HUES64 (cell line): ENCODE results near the gene SMYD5.

Experiments used
- H3K27ac ChIP-seq: 2 replicates; pipeline ENCODE4 v1.7.0; 2013; ENCODE audit warnings: low read depth, low read length, inconsistent platforms
- H3K27me3 ChIP-seq: 2 replicates; pipeline ENCODE4 v1.6.1; 2013; ENCODE audit warnings: mild to moderate bottlenecking, low read length; ENCODE audit not compliant: insufficient read depth
- H3K36me3 ChIP-seq: 2 replicates; pipeline ENCODE4 v1.6.1; 2013; ENCODE audit warnings: mild to moderate bottlenecking, low read length; ENCODE audit not compliant: insufficient read depth
- H3K4me1 ChIP-seq: 2 replicates; pipeline ENCODE4 v1.6.1; 2013; ENCODE audit warnings: mild to moderate bottlenecking, low read length, moderate library complexity; ENCODE audit not compliant: insufficient read depth
- H3K4me3 ChIP-seq: 2 replicates; pipeline ENCODE4 v1.5.1; 2013; ENCODE audit warnings: mild to moderate bottlenecking, low read length, moderate library complexity
- H3K9ac ChIP-seq: 2 replicates; pipeline ENCODE4 v1.6.1; 2013; ENCODE audit warnings: mild to moderate bottlenecking, low read depth, low read length
- H3K9me3 ChIP-seq: 2 replicates; pipeline ENCODE4 v1.6.1; 2013; ENCODE audit warnings: low read depth, low read length; ENCODE audit not compliant: insufficient read depth
- WGBS: fragments of 150-250, 120-280 bp; methylation state at CpG from one replicate; pipeline ENCODE4 v1.1.7; 2013; ENCODE audit warnings: missing lambda C conversion rate; 5-methylcytosine and 5-hydroxymethylcytosine counted together

SMYD5 gene

GRCh38 chr2:73255907-73256617, 42.0 kb downstream of the SMYD5 start:
- no peak overlapping the region for H3K4me3 ChIP-seq
- H3K36me3 ChIP-seq: peaks cover 37% of the 10 kb centered on the region
- H3K27ac ChIP-seq: no peak overlapping the region
- H3K9ac ChIP-seq: no peak overlapping the region
- 72% methylated on average over 5 of the region's 5 CpGs for WGBS
- no peaks in the 10 kb centered on the region for H3K9me3 ChIP-seq
- H3K4me1 ChIP-seq: peaks cover 6% of the 10 kb centered on the region; the same call in 1 of the 2 replicates
- no peaks in the 10 kb centered on the region for H3K27me3 ChIP-seq

- Histone ChIP-seq H3K9ac (no peak overlapping the region), H3K9me3 (no peaks in the 10 kb centered on the region), H3K36me3 (peaks cover 32% of the 10 kb centered on the region), H3K27ac (no peak overlapping the region), H3K4me1 (peaks cover 6% of the 10 kb centered on the region; the same call in 1 of the 2 replicates), H3K27me3 (no peaks in the 10 kb centered on the region), H3K4me3 (no peak overlapping the region)
- 86% methylated on average over 1 of the region's 1 CpG for WGBS
These were observed 42.5 kb downstream of the SMYD5 start for GRCh38 chr2:73256618-73256922.

DNA sequence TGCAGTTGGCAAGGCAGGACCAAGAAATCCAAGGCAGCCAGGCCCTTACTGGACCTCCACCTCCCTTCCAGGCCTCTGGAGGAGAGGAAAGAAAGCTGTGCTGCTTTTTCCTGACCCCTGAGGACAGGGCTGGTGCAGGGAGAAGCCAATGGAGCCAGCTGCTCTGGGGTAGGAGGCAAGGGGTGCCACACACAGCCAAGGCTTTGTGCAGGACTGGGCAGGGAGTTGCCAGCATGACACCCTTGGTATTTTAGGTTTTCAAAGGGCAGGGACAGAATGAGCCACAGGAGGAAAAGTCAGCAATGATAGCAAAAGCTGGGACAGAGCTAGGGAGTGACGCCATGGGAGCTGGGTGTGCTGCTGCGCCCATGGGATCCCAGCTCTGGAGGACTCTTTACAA, 43.0 kb downstream of the SMYD5 start:
- WGBS: 94% methylated on average over 2 of the region's 2 CpGs
- Histone ChIP-seq H3K9ac (no peak overlapping the region), H3K36me3 (peaks cover 27% of the 10 kb centered on the region), H3K4me1 (peaks cover 6% of the 10 kb centered on the region; the same call in 1 of the 2 replicates), H3K9me3 (no peaks in the 10 kb centered on the region), H3K27ac (no peak overlapping the region), H3K4me3 (no peak overlapping the region), H3K27me3 (no peaks in the 10 kb centered on the region)

GRCh38 chr2:73257425-73258125, 43.5 kb downstream of the SMYD5 start:
- Histone ChIP-seq H3K9ac (no peak overlapping the region), H3K36me3 (peaks cover 22% of the 10 kb centered on the region), H3K27me3 (no peaks in the 10 kb centered on the region), H3K9me3 (no peaks in the 10 kb centered on the region), H3K4me3 (no peak overlapping the region), H3K4me1 (peaks cover 6% of the 10 kb centered on the region; the same call in 1 of the 2 replicates), H3K27ac (no peak overlapping the region)
- 89% methylated on average over 10 of the region's 10 CpGs for WGBS

- Histone ChIP-seq H3K4me3 (no peak overlapping the region), H3K4me1 (peaks cover 6% of the 10 kb centered on the region; the same call in 1 of the 2 replicates), H3K9me3 (no peaks in the 10 kb centered on the region), H3K27me3 (no peaks in the 10 kb centered on the region), H3K36me3 (peaks cover 14% of the 10 kb centered on the region), H3K9ac (no peak overlapping the region), H3K27ac (no peak overlapping the region)
- 87% methylated on average over 7 of the region's 8 CpGs for WGBS
These were observed 44.3 kb downstream of the SMYD5 start for GRCh38 chr2:73258186-73258912.

GRCh38 chr2:73258913-73259215, 44.8 kb downstream of the SMYD5 start:
- WGBS: 96% methylated on average over 9 of the region's 9 CpGs
- H3K36me3 ChIP-seq: peaks cover 11% of the 10 kb centered on the region
- H3K27ac ChIP-seq: no peak overlapping the region

DNA sequence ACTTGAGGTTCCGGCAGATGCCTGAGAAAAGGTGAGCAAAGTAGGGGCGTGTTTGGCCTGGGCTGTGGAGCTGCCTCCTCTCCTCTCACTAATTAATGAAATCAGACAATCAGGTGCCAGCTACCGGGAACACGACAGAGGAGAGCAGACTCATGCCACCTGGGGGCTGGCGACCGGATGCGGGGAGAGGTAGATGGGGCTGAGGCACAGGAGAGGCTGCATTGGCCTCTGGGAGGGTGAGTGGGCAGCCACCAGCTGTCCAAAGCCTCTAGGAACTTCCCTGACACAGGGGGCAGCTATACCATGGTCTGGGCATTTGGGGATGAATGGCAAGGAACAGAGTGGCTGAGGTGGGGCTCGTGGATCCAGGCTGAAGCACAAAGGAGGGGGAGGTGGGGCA, 45.2 kb downstream of the SMYD5 start:
- no peaks in the 10 kb centered on the region for H3K27me3 ChIP-seq
- no peak overlapping the region for H3K9ac ChIP-seq
- H3K4me1 ChIP-seq: peaks cover 6% of the 10 kb centered on the region; the same call in 1 of the 2 replicates
- 92% methylated on average over 8 of the region's 8 CpGs for WGBS
- peaks cover 7% of the 10 kb centered on the region for H3K36me3 ChIP-seq
- H3K9me3 ChIP-seq: no peaks in the 10 kb centered on the region
- no peak overlapping the region for H3K4me3 ChIP-seq
- H3K27ac ChIP-seq: no peak overlapping the region

More at GRCh38 chr2:73258913-73259215, 44.8 kb downstream of the SMYD5 start:
- Histone ChIP-seq H3K27me3 (no peaks in the 10 kb centered on the region), H3K4me3 (no peak overlapping the region), H3K4me1 (peaks cover 6% of the 10 kb centered on the region; the same call in 1 of the 2 replicates), H3K9me3 (no peaks in the 10 kb centered on the region), H3K9ac (no peak overlapping the region)

DNA sequence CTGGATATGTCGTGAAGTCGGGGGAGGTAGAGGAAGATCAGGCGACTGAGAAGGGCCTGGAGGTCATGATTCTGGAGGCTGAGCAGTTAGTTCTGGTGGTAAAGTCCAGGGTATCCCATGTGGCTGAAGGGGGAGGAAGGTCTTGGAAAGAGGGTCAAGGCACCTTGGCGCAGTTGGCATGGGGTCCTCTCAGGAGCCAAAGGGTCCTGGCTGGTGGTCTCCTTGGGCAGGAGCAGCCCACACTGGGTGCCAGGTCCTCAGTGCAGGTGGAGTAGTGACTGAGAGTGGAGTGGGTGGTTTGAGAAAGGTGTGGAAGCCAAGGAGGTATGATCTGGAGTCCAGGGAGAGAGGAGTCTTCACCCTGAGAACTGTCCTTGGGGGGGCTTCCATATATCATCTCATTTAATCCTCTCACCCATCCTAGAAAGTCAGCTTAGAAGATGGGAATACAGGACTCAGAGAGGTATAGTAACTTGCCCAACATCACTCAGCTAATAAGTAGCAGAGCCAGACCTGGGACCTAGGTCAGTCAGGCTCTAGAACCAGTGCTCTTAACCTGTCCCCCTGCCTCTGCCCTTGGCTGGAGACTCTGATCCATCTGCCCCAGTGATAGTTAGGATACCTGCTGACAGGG, 45.8 kb downstream of the SMYD5 start:
- H3K9me3 ChIP-seq: no peaks in the 10 kb centered on the region
- no peak overlapping the region for H3K27ac ChIP-seq
- H3K4me3 ChIP-seq: no peak overlapping the region
- peaks cover 6% of the 10 kb centered on the region; the same call in 1 of the 2 replicates for H3K4me1 ChIP-seq
- no peak overlapping the region for H3K9ac ChIP-seq
- 92% methylated on average over 4 of the region's 4 CpGs for WGBS
- H3K27me3 ChIP-seq: no peaks in the 10 kb centered on the region
- H3K36me3 ChIP-seq: peaks cover 2% of the 10 kb centered on the region; the same call in 1 of the 2 replicates

GRCh38 chr2:73260338-73260984, 46.4 kb downstream of the SMYD5 start:
- H3K27ac ChIP-seq: no peak overlapping the region
- H3K27me3 ChIP-seq: no peaks in the 10 kb centered on the region
- H3K4me1 ChIP-seq: peaks cover 6% of the 10 kb centered on the region; the same call in 1 of the 2 replicates
- no peaks in the 10 kb centered on the region for H3K9me3 ChIP-seq
- WGBS: 40% methylated on average over 17 of the region's 17 CpGs
- peaks cover 2% of the 10 kb centered on the region; the same call in 1 of the 2 replicates for H3K36me3 ChIP-seq
- H3K4me3 ChIP-seq: no peak overlapping the region
- H3K9ac ChIP-seq: no peak overlapping the region

GRCh38 chr2:73262108-73262651, 48.1 kb downstream of the SMYD5 start:
- H3K4me3 ChIP-seq: no peak overlapping the region
- 90% methylated on average over 4 of the region's 4 CpGs for WGBS
- H3K27ac ChIP-seq: no peak overlapping the region
- no peaks in the 10 kb centered on the region for H3K9me3 ChIP-seq
- H3K36me3 ChIP-seq: peaks cover 2% of the 10 kb centered on the region; the same call in 1 of the 2 replicates
- H3K4me1 ChIP-seq: no peaks in the 10 kb centered on the region
- no peak overlapping the region for H3K9ac ChIP-seq
- peaks cover 3% of the 10 kb centered on the region for H3K27me3 ChIP-seq
